HG03097 (cell line): ENCODE results near the gene SCNN1B.
"Not testable (repeated sequence)": the region's sequence is repeated elsewhere in the genome, so short reads cannot be mapped to it uniquely, and the experiment has no call there.

ENCODE experiments used
- ATAC-seq: cut with Tn5 transposase; IDR thresholded peaks from one replicate; pipeline ENCODE4 v1.9.1; 2021; ENCODE audit not compliant: unreplicated experiment, low FRiP score

SCNN1B gene, protein sequence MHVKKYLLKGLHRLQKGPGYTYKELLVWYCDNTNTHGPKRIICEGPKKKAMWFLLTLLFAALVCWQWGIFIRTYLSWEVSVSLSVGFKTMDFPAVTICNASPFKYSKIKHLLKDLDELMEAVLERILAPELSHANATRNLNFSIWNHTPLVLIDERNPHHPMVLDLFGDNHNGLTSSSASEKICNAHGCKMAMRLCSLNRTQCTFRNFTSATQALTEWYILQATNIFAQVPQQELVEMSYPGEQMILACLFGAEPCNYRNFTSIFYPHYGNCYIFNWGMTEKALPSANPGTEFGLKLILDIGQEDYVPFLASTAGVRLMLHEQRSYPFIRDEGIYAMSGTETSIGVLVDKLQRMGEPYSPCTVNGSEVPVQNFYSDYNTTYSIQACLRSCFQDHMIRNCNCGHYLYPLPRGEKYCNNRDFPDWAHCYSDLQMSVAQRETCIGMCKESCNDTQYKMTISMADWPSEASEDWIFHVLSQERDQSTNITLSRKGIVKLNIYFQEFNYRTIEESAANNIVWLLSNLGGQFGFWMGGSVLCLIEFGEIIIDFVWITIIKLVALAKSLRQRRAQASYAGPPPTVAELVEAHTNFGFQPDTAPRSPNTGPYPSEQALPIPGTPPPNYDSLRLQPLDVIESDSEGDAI

DNA sequence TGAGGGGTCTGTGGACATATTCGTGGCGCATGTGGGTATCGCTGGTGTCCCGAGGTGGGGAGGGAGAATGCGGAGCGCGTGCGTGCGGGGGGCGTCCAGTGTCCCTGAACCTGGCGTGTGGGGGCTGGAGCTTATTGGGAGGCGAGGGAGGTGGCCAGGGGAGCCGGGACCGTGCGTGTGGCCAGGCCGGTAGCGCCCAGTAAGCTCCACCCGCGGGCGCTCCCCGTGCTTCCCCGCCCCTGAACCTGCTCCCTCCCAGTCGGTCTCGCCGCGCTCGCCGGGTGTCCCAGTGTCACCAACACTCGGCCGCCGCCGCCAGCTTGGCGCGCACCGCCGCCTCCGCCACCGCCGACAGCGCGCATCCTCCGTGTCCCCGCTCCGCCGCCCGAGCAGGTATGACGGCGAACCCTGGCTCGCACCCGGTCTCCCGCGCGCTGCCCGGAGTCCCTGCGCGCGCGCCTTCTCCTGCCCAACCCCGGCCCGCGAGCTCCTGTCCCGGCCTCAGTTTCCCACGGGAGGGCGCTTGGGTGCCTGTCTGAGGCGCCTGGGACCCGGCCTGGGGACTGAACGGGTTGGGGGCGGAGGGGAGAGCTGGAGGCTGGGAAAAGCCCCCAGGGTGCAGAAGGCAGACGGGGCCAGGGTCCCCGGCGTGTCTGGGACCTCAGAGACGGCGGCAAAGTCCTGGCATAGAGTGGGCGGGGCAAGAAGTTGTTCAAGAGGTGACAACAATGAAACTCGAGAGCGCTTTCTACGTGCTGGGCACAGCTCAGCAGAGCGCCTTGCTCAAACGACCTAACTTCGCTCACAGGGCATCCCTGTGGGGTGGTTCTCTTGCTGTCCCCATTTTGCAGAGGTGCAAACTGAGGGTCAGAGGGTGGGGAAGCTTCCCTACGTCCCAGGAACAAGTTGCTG is at the start of gene SCNN1B:
Gene SCNN1B (plus strand): TSS at position 258 of the 912 bp plus-strand sequence. CDS start 46,298 bp downstream, outside the sequence.
- no peak for ATAC-seq

- ATAC-seq = no peak
These were observed 49.8 kb upstream of the SCNN1B start for GRCh38 chr16:23252310-23252709.

DNA sequence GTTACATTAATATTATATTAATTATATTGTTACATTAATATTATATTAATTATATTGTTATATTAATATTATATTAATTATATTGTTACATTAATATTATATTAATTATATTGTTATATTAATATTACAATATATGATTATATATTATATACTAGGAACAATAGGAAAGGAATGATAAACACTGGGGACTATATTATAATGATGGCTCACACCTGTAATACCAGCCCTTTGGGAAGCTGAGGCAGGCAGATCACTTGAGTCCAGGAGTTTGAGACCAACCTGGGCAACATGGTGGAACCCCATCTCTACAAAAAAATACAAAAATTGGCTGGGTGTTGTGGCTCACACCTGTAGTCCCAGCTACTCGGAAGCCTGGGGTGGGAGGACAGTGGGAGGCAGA is 48.5 kb upstream of the SCNN1B start:
- ATAC-seq = not testable (repeated sequence)

- no peak for ATAC-seq
These were observed 47.8 kb upstream of the SCNN1B start for GRCh38 chr16:23254338-23254737.

DNA sequence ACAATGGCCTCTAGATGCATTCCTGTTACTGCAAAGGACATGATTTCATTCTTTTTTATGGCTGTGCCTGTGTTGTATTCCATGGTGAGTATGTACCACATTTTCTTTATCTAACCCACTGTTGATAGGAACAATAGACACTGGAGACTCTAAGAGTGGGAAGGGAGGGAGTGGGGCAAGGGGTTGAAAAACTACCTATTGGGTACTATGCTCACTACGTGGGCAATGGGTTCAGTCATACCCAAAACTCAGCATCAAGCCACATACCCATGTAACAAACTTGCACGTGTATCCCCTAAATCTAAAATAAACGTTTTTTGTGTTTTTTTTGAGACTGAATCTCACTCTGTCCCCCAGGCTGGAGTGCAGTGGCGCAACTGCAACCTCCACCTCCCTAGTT is 47.1 kb upstream of the SCNN1B start:
- ATAC-seq = no peak

GRCh38 chr16:23256440-23256839 is 45.7 kb upstream of the SCNN1B start:
- ATAC-seq = no peak

GRCh38 chr16:23257682-23258081 is 44.4 kb upstream of the SCNN1B start:
- no peak for ATAC-seq

GRCh38 chr16:23258919-23259237 is 43.2 kb upstream of the SCNN1B start:
- ATAC-seq = no peak

DNA sequence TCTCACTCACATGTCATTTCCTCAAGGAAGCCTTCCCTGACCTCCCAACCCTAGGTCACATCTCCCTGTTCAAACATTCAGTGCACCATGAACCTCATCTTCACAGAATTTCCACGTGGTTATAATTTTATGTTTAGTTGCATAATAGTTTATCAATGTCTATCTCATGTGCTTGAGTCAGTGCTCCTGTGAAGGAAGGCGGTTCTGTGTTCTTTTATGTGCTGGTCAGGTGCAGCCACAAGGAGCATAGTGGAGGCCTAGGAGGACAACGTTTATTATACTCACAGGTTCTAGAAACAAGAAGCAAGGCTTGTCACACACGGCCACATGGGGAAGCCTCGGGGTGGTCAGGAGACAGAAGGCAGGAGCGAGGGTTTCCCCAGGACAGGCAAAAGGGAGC is 34.5 kb upstream of the SCNN1B start:
- no peak for ATAC-seq

DNA sequence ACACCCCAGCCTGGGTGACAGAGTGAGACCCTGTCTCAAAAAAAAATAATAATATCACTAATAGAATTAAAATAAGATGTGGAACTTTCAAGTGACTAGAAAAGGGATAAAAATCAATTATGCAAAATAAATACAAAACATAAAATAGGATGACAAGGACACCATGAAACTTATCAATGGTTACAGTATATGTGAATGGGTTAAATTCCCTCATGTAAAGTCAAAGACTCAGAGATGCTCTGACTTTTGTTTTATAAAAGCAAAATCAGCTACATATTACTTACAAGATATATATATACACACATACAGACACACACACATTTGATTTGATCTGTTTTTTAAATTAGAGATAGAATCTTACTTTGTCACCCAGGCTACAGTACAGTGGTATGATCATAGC is 33.5 kb upstream of the SCNN1B start:
- ATAC-seq = no peak

GRCh38 chr16:23269248-23269953 is 32.7 kb upstream of the SCNN1B start:
- ATAC-seq = no peak

DNA sequence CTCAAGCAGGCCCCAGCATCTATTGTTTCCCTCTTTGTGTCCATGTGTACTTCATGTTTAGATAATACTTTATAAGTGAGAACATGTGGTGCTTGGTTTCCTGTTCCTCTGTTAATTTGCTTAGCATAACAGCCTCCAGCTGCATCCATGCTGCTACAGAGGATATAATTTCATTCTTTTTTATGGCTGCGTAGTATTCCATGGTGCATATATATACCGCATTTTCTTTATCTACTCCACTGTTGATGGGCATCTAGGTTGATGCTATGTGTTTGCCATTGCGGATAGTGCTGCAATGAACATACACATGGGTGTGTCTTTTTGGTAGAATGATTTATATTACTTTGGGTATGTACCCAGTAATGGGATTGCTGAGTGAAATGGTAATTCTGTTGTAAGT is 31.4 kb upstream of the SCNN1B start:
- ATAC-seq = no peak

DNA sequence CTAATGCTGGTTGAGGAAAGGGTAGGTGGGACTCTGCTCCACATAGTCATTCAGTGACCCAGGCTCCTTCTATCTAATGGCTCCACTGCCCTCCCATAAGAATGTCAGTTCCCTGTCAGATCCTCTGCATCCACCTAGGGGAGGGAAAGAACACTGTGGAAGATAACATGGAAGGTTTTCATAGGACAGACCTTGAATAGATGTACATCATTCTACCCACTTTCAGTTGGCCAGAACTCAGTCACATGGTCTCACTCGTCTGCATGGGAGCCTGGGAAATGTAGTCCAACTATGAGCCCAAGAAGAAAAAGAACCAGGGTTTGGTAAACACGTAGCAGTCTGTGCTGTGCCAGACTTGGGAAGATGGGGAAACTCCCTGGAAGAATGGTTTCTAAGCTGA is 27.1 kb upstream of the SCNN1B start:
- ATAC-seq = no peak

GRCh38 chr16:23276821-23277220 is 25.3 kb upstream of the SCNN1B start:
- no peak for ATAC-seq

DNA sequence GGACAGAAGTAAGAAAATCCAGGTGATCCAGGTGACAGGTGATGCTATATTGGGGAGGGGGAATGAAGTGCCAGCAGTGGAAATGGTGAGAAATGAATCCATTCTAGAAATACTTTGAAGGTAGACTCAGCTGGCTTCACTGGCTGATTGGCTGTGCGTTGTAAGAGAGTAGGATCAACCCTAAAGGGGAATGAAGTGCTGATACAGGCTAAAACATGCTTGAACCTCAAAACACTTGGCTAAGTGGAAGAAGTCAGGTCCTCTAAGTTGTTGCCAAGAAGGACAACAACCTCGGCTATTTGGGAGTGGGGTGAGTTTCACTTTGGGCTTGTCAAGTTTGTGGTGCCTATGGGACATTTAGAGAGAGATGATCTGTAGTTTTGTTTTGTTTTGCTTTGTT is 24.1 kb upstream of the SCNN1B start:
- no peak for ATAC-seq

- no peak for ATAC-seq
These were observed 22.4 kb upstream of the SCNN1B start for GRCh38 chr16:23279721-23280153.

- no peak for ATAC-seq
These were observed 21.6 kb upstream of the SCNN1B start for GRCh38 chr16:23280483-23280967.

DNA sequence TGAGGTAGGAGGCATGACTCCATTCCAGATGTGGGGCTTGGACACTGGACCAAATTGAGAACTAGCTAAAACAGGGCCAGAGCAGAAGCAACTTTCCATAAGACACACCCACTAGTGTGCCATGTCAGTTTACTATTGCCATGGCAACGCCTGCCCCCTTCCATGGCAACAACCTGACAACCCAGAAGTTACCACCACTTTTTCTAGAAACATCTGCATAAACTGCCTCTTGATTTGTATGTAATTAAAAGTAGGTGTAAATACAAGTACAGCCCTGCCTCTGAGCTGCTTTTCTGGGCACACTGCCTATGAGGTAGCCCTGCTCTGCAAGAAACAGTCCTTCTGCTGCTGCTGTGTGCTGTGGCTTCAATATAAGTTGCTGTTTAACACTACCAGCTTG is 19.5 kb upstream of the SCNN1B start:
- no peak for ATAC-seq

DNA sequence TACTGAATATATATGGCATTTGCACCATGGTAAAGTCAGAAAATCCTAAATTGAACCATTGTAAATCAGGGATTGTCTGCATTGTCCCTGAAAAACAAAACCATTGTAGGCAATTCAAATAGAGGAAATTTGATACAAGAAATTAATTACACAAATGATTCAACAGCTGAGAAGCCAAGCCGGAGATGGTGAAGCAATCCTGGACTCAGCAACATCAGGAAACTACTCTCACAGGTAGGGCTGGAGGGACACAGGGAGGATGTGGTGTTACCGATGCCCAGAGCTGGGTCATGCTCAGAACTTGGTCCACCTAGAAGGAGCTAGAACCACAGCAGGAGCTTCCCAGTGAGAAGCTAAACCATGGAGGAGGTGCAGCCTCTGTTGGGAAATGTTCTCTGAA is 18.5 kb upstream of the SCNN1B start:
- ATAC-seq = no peak

GRCh38 chr16:23284584-23284983 is 17.5 kb upstream of the SCNN1B start:
- no peak for ATAC-seq
